GM19043 (cell line): ENCODE data around the gene ANKIB1.

Experiments used
- ATAC-seq: cut with Tn5 transposase; IDR thresholded peaks from one replicate; pipeline ENCODE4 v1.9.1; 2021; ENCODE audit warnings: low read depth; ENCODE audit not compliant: unreplicated experiment

The ANKIB1 gene

DNA sequence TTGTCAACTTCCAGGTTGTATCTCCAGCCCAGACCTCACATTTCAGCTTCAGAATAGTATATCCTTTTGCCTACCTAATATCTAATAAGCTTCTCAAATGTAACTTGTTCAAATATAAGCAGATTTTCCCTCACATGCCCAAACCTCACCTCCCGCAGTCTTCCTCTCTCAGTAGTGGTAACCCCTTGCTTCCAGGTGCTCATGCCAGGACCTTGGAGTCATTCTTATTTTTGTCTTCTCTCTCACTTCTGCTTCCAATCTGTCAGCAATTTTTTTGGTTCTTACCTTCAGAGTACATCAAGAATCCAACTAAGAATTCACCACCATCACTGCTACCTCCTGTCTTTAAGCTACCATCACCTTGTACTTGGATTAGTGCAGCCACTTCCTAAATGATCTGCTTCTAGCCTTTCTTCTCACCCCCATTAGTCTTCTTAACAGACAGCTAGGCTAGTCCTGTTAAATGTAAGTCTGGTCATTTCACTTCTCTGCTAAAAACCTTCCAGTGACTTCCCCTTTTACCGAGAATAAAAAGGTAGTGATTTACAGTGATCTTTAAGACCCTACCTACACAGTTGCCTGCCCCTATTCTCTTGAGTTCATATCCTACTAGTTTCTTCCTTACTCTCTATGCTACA lies 14.0 kb downstream of the ANKIB1 start:
- ATAC-seq: no peak

DNA sequence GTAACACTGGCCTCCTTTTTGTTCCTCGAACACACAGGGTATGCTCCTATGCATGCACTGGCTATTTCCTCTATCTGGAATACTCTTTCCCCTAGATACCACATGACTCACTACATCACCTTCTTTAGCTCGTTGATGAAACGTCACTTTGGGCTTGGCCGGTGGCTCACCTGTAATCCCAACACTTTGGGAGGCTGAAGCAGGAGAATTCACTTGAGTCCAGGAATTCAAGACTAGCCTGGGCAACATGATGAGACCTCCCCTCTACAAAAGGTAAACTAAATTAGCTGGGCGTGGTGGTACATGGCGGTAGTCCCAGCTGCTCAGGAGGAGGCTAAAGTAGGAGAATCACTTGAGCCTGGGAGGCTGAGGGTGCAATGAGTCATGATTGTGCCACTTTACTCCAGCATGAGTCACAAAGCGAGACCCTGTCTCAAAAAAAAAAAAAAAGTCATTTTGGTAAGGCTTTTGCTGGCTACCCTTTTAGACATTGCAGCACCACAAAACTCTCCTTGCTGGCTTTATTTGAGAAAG lies 14.5 kb downstream of the ANKIB1 start:
- no peak for ATAC-seq

- no peak for ATAC-seq
Measured at GRCh38 chr7:92266415-92267241, 20.9 kb downstream of the ANKIB1 start.

DNA sequence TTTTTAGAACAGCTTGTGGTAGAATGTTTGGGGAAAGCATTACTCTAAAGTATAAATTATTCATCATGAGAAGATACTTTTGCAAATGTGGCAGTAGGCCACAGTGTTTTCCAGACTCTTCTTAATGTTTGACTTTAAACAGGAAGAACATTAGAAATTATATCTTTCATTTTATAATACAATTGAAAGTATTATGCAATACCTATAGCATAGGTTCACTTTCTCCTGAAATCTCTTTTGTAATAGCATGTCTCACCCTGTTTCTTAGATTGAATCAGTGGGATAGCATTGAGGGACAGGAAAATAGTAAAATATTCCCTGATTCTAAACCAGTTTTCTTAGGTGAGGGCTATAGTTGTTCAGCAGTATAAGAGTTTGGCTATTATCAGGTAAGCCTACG lies 23.1 kb downstream of the ANKIB1 start:
- no peak for ATAC-seq

DNA sequence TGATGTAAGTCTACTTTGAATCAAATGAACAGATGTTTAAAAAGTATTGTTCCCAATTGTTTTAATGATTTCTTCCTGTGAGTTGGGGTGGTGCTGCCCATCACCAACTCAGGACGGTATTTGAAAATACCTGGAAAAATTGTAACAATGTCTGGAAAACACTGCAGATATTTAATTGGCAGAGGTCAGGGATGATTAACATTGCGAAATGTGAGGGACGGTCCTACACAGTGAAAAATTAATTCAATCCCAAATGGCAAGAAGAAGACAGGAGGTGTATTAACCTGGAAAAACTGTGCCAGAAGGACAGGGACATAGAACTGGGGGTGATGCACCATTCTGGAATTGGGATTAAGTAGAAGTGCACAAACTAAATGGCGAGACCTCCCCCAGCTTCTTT lies 29.6 kb downstream of the ANKIB1 start:
- ATAC-seq: no peak

DNA sequence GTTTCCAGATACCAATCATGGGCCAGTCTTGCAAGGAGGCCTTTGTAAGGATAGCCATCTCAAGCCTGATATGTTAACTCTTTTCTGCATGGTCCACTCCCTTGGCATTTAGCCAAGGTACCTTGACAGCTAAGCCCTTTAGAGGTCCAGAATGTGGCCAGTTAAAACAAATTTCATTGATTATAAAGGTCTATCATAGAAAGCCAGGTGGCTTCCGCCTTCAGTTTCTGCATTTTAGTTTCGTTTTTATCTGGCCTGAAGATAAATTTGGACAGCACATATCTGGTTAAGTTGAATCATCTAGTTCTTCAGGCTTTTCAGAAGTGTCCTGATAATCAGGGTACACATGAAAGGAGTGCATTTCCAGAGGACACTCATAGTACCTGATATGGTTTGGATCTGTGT lies 30.7 kb downstream of the ANKIB1 start:
- ATAC-seq: peak; percentile 80

GRCh38 chr7:92279396-92280031 lies 33.7 kb downstream of the ANKIB1 start:
- no peak for ATAC-seq

DNA sequence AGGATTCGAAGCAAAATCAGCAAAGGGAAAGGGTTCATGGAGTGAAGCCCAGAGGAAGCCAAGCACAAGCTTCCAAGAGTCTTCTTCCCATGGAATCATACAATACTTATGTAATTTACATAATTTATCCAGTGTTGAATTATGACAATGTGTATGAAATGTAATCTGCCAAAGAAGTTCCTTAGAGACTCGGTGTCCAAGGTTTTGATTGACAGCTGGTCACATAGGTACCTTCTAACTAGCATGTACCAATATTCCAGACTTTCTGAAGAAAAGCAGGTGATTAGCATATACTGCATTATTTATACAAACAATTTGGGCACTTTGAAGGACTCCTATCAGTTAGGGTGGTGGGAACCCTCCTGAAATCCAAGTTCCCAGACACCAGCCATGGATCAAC lies 35.3 kb downstream of the ANKIB1 start:
- ATAC-seq: no peak

GRCh38 chr7:92282221-92282814 lies 36.5 kb downstream of the ANKIB1 start:
- no peak for ATAC-seq

DNA sequence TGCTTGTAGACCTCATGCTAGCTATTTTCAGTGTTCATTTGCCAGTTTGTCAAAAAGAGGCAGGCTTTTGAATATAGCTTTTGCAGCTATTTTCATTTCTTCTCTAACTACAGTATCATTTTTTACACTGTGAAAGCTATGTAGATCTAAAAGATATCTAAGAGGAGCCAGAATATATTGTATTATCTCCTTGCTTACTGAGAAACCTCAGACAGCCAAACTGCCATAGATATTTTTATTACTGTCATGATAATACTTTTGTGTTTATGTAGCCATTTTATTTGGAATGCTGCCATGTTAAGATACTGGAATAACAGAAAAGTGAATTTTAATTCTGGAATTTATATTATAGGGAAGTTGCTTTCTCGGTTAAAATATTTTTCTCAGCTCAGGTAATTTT lies 37.2 kb downstream of the ANKIB1 start:
- no peak for ATAC-seq

GRCh38 chr7:92289321-92289720 lies 43.5 kb downstream of the ANKIB1 start:
- ATAC-seq: no peak

GRCh38 chr7:92292981-92293380 lies 47.2 kb downstream of the ANKIB1 start:
- ATAC-seq: no peak

DNA sequence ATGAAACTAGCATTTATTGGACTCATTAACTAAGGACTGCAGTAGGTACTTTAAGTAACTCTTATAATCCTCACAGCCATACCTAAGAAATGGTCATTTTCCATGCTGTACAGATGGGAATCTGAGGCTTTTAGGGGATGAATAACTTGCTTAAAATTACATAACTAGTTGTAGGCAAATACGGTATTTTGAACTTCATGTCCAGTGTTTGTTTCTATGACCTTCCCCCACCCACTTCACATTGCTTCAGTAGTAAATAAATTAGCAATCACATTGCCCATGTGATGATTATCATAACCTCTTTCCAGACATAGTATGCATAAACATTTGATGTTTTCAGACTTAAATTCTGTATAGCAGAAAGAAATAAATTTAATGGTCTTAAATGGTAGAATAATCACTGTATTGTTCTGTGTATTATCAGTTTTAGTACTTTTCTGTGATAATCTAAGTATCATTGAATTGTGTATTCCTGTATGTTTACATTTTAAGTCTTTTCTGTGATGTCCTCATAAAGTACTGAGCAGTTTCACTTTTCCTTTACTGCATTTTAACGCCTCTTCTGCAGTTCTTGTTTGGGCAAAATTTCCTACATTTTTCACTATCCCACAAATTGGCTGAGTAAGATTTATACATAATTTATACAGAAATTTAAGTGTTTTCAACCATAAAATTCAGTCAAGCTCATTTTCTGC lies 48.3 kb downstream of the ANKIB1 start:
- no peak for ATAC-seq

DNA sequence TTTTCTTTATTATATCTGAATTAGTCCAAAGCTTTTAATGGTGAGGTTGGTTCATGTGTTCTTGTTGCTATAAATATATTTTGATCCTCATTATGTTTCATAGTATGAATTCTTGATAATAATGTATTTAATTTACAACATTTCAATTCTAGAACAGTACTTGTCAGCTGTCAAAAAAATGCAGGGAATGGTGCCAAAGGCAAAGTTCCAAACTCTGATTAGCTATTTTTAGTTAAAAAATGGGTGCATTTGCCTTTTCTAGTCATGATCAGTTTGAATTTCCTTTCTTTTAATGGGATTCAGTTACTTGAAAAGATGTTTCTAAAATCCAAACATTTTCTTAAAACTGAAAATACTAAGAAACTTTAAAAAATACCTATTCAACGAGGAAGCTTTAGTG lies 49.6 kb downstream of the ANKIB1 start:
- ATAC-seq: no peak

- no peak for ATAC-seq
Measured at GRCh38 chr7:92296235-92296634, 50.5 kb downstream of the ANKIB1 start.

DNA sequence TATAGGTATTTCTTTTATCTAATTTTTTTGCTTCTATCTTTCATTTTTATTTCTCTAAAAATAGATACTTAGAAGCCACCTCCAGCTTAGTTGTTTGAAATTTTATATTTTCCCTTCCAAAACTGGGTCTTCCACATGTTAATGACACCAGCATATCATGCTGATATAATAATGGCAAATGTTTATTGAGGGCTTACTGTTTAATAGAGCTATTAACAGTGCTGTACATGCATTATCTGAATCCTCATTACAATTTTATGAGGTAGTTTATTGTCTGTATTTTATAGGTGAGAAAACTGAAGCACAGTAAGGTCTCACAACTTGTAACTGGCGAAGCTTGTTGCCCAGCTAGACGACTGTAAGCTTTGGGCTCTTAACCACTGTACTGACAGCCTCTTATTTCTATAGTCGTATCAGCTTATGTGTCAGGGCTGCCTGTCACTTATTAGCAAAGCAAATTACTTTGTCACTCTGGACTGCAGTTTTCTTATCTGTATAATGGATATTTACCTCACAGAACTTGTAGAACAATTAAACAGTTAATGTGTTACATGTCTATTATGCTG lies 51.2 kb downstream of the ANKIB1 start:
- ATAC-seq: no peak

GRCh38 chr7:92297736-92298135 lies 52.0 kb downstream of the ANKIB1 start:
- ATAC-seq: no peak

DNA sequence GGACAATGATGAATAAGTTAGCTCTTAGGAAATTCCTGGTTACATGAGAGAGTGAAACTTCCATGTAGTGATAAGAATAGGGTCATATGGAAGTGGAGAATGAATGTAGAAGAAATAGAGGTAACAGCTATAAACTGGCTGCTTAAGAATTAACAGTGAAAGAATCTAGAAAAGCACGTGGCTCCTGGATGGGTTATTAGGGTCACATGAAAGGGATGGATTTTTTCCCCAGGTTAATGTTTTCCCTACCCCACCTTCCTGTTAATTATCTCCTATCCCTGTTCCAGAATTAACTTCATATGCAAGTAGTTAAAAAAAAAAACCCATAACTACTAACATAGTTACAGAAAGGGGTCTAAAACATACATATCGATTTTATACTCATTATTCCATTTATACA lies 58.0 kb downstream of the ANKIB1 start:
- no peak for ATAC-seq

DNA sequence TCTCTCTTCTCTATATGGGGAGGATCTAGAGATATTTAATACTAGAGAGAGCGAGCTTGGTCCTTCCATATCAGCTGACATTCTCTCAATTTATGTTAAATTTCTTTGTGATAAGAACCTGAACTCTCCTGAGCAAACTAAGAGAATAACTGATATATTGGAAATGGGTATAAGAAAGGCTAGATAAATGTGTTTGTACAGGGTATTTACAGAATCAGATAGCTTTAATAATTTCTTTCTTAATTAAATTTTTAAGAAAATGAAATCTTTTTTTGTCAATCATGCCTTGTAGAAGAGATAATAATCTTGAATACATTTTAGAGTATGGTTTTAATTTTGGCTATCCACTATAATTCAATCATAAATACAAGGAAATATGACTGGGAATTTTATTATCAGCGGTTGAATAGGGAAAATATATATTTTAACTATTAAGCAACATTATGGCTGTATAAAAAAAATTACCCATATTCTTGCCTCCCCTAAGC lies 58.7 kb downstream of the ANKIB1 start:
- ATAC-seq: no peak

DNA sequence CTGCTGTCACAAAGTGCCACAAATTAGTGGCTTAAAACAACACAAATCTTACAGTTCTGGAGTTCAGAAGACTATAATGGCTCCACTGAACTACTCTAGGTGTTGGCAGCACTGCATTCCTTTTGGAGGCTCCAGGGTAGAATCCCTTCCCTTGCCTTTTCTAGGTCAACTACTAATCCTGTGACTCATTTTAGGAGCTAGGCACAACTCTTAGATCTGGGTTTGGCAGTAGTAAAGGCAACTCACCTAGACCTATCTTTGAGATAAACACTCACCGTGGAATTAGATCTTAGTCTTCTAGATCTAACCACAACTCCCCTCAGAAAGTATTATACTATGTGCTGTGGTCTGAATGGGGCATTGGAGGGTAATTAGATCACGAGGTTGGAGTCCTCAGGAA lies 60.4 kb downstream of the ANKIB1 start:
- no peak for ATAC-seq
